ENCODE results near the gene EVI5. TPM values are rescaled to one million over a fixed set of nuclear protein-coding genes. Genes with fewer than 3 reads are reported as not detected.
A peak's percentile ranks its signal among the peaks of the same experiment; 100 is the strongest.
"Not testable (repeated sequence)": the region's sequence is repeated elsewhere in the genome, so short reads cannot be mapped to it uniquely, and the experiment has no call there.

EVI5 gene
- total RNA-seq, 4 donors from 2014 or later = 37.7 to 59.7 (median 41.7) TPM

- intact Hi-C loops (cut with DNase I) = no loop called here
- Histone ChIP-seq H3K27ac (no peak overlapping the region), H3K27me3 (no peaks in the 10 kb centered on the region), H3K4me1 (no peaks in the 10 kb centered on the region), H3K36me3 (no peaks in the 10 kb centered on the region), H3K4me3 (replicated peaks in 1 of 3) (no peak overlapping the region), H3K9me3 (no peaks in the 10 kb centered on the region)
- no peak for TF ChIP-seq CTCF (IDR thresholded peaks at IDR 0.05)
- no peak for TF ChIP-seq POLR2A (IDR thresholded peaks at IDR 0.05)
- DNase-seq = no peak
Measured at GRCh38 chr1:92721886-92722285, 63.0 kb downstream of the EVI5 start.

DNA sequence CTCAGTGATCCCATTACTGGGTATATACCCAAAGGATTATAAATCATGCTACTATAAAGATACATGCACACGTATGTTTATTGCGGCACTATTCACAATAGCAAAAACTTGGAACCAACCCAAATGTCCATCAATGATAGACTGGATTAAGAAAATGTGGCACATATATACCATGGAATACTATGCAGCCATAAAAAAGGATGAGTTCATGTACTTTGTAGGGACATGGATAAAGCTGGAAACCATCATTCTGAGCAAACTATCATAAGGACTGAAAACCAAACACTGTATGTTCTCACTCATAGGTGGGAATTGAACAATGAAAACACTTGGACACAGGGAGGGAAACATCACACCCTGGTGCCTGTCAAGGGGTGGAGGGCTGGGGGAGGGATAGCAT, 63.8 kb downstream of the EVI5 start:
- 93 to 98% methylated on average over 2 of the region's 2 CpGs for WGBS, 2 donors
- H3K27ac ChIP-seq; H3K36me3 ChIP-seq; H3K27me3 ChIP-seq; H3K9me3 ChIP-seq; DNase-seq; intact Hi-C loops (cut with DNase I); H3K4me3 ChIP-seq (replicated peaks in 1 of 3); H3K4me1 ChIP-seq: not testable (repeated sequence)

DNA sequence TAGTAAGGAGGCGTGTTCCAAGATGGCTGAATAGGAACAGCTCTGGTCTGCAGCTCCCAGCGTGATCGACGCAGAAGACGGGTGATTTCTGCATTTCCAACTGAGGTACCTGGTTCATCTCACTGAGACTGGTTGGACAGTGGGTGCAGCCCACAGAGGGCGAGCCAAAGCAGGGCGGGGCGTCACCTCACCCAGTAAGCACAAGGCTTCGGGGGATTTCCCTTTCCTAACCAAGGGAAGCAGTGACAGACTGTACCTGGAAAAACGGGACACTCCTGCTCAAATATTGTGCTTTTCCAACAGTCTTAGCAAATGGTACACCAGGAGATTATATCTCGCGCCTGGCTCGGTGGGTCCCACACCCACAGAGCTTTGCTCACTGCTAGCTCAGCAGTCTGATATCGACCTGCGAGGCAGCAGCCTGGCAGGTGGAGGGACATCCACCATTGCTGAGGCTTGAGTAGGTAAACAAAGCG, 69.4 kb downstream of the EVI5 start:
- not testable (repeated sequence) for H3K4me1 ChIP-seq, H3K9me3 ChIP-seq

DNA sequence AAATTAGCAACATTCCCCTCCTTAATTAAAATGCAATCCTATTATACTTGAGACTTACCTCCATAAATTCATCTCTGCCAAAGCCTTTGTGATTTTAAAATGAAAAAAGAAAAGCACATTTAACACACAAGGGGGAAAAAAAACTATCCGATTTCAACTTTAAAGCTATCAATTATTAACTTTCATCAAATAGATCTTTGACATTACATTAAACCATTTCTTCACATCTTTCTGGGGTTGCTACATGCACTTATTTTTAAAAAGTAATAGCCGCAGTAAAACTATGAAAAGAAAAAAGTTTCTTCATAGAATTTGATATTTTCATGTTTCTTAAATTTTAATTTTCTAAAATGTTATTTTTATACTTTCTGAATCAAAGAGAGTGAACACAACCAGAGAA, 71.0 kb downstream of the EVI5 start:
- Histone ChIP-seq H3K4me3 (replicated peaks in 1 of 3) (no peak overlapping the region), H3K4me1 (peaks cover 5 to 10% of the 10 kb centered on the region in 2 donors), H3K27me3 (no peaks in the 10 kb centered on the region), H3K9me3 (no peaks in the 10 kb centered on the region), H3K36me3 (no peaks in the 10 kb centered on the region), H3K27ac (no peak overlapping the region)
- 94 to 99% methylated on average over 2 of the region's 2 CpGs for WGBS, 2 donors
- intact Hi-C loops (cut with DNase I) = no loop called here
- DNase-seq = no peak
- TF ChIP-seq POLR2A (IDR thresholded peaks at IDR 0.05) = no peak
- no peak for TF ChIP-seq CTCF (IDR thresholded peaks at IDR 0.05)

More for the DNA sequence above, 69.4 kb downstream of the EVI5 start:
- WGBS, 2 donors = 95% methylated on average over 11 to 16 of the region's 16 CpGs
- DNase-seq; H3K27ac ChIP-seq; H3K36me3 ChIP-seq; intact Hi-C loops (cut with DNase I); H3K27me3 ChIP-seq; H3K4me3 ChIP-seq (replicated peaks in 1 of 3): not testable (repeated sequence)

DNA sequence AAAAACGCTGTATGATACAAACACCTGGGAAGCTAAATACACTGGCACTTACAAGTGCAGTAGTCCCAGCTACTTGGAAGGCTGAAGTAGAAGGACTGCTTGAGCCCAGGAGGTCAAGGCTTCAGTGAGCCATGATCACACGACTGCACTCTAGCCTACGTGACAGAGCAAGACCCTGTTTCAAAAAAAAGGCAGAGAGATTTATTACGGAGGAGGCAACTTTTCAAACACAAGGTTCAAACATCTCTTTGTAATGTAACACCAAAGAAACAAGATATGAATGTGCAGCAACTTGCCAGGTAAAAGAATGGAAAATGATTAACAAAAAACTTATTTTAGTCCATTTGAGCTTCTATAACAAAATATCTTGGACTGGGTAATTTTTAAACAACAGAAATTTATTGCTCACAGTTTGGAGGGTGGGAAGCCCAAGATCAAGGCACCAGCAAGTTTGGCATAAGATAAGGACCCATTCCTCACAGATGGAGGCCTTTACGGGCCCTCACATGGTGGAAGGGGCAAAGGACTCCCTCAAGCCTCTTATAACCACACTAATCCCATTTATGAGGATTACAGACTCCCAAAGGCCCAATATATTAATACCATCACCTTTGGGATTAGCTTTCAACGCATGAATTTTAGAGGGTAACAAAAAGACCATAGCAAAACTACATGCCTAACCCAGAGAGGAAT, 73.3 kb downstream of the EVI5 start:
- no peak overlapping the region for H3K4me3 ChIP-seq (replicated peaks in 1 of 3)
- intact Hi-C loops (cut with DNase I) = no loop called here
- WGBS, 2 donors = 48 to 54% methylated on average over 6 of the region's 6 CpGs
- H3K9me3 ChIP-seq = no peaks in the 10 kb centered on the region
- peak overlapping the region in 1 of 3 donors; percentile 38 for H3K27ac ChIP-seq
- TF ChIP-seq CTCF (IDR thresholded peaks at IDR 0.05) (no peak), POLR2A (IDR thresholded peaks at IDR 0.05) (no peak)
- H3K4me1 ChIP-seq = peaks cover 5 to 10% of the 10 kb centered on the region in 2 donors
- DNase-seq = peak; percentile 67
- no peaks in the 10 kb centered on the region for H3K36me3 ChIP-seq
- no peaks in the 10 kb centered on the region for H3K27me3 ChIP-seq

DNA sequence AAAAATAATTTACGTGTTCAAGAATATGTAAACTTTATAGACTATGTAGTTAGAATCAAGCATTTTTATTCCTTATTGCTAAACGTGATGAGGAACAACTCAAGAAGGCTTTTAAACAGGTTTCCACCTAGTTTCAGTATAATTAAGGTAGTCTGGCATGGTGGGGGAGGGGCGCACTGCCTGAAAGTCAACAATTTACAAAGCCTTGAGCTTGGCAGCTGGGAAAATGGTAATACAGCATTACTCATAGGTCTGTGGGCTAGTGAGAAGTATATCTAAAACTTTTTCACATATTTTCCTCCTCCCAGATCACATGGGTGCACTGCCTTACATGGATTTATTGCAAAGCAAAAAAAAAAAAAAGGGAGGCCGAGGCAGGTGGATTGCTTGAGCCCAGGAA, 75.2 kb downstream of the EVI5 start:
- intact Hi-C loops (cut with DNase I) = no loop called here
- Histone ChIP-seq H3K9me3 (no peaks in the 10 kb centered on the region), H3K36me3 (no peaks in the 10 kb centered on the region), H3K4me1 (peaks cover 5 to 10% of the 10 kb centered on the region in 2 donors), H3K4me3 (replicated peaks in 1 of 3) (no peak overlapping the region), H3K27ac (no peak overlapping the region), H3K27me3 (no peaks in the 10 kb centered on the region)
- peak; percentile 43 to 52 for DNase-seq
- 81 to 82% methylated on average over 4 of the region's 4 CpGs for WGBS, 2 donors
- TF ChIP-seq POLR2A (IDR thresholded peaks at IDR 0.05) (no peak), CTCF (IDR thresholded peaks at IDR 0.05) (no peak)

Measured in thyroid gland (tissue), 4 donors.